Pons (tissue), 1 donor: Measurements from ENCODE around the gene PCTP.
A peak's percentile ranks its signal among the peaks of the same experiment; 100 is the strongest.

Source experiments
- DNase-seq: peaks from one replicate; pipeline ENCODE4 v3.0.0-alpha.2; 2016; ENCODE audit warnings: low spot score

The PCTP gene

GRCh38 chr17:55727920-55728319 is 22.9 kb upstream of the PCTP start:
- no peak for DNase-seq

GRCh38 chr17:55728361-55728760 is 22.5 kb upstream of the PCTP start:
- DNase-seq: no peak

GRCh38 chr17:55728833-55729232 is 22.0 kb upstream of the PCTP start:
- DNase-seq: no peak

GRCh38 chr17:55729484-55729883 is 21.4 kb upstream of the PCTP start:
- DNase-seq: no peak

- no peak for DNase-seq
Observed at GRCh38 chr17:55730380-55730779, 20.5 kb upstream of the PCTP start.

- DNase-seq: no peak
Observed at GRCh38 chr17:55730808-55731207, 20.0 kb upstream of the PCTP start.

GRCh38 chr17:55731586-55732250 is 19.1 kb upstream of the PCTP start:
- DNase-seq: peak; percentile 46

GRCh38 chr17:55734128-55734781 is 16.6 kb upstream of the PCTP start:
- no peak for DNase-seq

- no peak for DNase-seq
Observed at GRCh38 chr17:55735731-55736405, 15.0 kb upstream of the PCTP start.

GRCh38 chr17:55737976-55738501 is 12.8 kb upstream of the PCTP start:
- DNase-seq: no peak

- no peak for DNase-seq
Observed at GRCh38 chr17:55740511-55741355, 10.1 kb upstream of the PCTP start.

GRCh38 chr17:55741356-55741700 is 9.5 kb upstream of the PCTP start:
- no peak for DNase-seq

GRCh38 chr17:55742272-55743102 is 8.4 kb upstream of the PCTP start:
- no peak for DNase-seq

GRCh38 chr17:55743103-55743679 is 7.7 kb upstream of the PCTP start:
- no peak for DNase-seq

GRCh38 chr17:55745258-55745657 is 5.6 kb upstream of the PCTP start:
- no peak for DNase-seq

- DNase-seq: no peak
Observed at GRCh38 chr17:55746466-55746865, 4.4 kb upstream of the PCTP start.

GRCh38 chr17:55747209-55747608 is 3.6 kb upstream of the PCTP start:
- no peak for DNase-seq

- no peak for DNase-seq
Observed at GRCh38 chr17:55748841-55749240, 2.0 kb upstream of the PCTP start.

GRCh38 chr17:55749985-55750384 is 866 bp upstream of the PCTP start:
- DNase-seq: no peak

- DNase-seq: no peak
Observed at GRCh38 chr17:55751720-55752250, 934 bp downstream of the PCTP start.

- no peak for DNase-seq
Observed at GRCh38 chr17:55756689-55757088, 5.8 kb downstream of the PCTP start.
